ENCODE data around the gene CKLF.
A peak's percentile ranks its signal among the peaks of the same experiment; 100 is the strongest.
"Not testable (repeated sequence)": the region's sequence is repeated elsewhere in the genome, so short reads cannot be mapped to it uniquely, and the experiment has no call there.

The CKLF gene, protein sequence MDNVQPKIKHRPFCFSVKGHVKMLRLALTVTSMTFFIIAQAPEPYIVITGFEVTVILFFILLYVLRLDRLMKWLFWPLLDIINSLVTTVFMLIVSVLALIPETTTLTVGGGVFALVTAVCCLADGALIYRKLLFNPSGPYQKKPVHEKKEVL

DNA sequence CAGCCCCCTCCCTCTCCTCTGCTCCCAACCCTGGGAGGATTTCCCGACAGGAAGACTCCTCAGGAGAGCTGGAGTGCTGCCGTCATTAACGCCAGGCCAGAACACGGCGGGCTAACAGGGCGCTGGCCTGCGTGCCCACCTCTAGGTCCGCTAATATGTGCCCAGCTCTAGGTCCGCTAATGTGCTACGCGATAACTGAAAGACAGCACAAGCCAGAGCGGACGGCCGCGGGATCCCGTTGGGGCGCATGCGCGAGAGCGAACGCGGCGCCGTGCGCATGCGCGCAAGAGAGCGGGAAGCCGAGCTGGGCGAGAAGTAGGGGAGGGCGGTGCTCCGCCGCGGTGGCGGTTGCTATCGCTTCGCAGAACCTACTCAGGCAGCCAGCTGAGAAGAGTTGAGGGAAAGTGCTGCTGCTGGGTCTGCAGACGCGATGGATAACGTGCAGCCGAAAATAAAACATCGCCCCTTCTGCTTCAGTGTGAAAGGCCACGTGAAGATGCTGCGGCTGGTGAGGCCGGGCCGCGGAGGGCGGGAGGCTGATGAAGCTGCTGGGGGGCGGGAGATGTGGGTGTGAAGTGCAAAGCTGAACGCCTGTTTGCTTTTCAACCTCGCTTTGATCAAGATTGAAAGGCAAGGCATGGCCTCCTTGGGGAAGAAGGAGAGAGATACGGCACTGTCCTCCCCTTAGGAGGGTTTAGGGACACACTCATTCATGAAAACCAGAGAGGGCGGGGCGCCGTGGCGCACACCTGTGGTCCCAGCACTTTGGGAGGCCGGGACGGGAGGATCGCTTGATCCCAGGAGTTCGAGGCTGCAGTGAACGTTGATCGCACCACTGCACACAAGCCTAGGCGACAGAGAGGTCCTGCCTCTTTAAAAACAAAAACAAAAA lies at the start of gene CKLF:
CKLF (plus strand) TSS at position 291 of the 892 bp plus-strand sequence; CDS start at position 431, 140 bp downstream.
- DNase-seq (ENCODE audit: low read depth in 4 of 4, low spot score in 1 of 4) = peak; percentile 64 to 83 (median 80)

DNA sequence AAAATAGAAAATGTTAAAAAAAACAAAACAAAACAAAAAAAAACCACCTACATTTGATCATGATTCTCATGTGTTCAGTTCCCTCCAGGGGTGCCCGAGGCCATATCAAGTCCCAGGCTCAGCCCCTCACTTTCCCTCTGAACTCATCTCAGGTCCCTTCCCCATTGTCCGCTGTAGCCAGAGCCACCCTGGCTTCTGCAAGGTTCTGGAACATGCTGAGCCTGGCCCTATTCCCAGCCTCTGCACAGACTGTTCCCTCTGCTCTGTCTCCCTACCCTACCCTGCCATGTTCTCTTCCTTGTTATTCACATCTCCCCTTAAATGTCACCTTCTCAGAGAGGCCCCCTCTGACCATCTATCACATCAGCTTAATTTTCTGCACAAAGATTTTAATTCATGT lies 49.3 kb upstream of the CKLF start:
- DNase-seq (ENCODE audit: low read depth in 4 of 4, low spot score in 1 of 4) = no peak

DNA sequence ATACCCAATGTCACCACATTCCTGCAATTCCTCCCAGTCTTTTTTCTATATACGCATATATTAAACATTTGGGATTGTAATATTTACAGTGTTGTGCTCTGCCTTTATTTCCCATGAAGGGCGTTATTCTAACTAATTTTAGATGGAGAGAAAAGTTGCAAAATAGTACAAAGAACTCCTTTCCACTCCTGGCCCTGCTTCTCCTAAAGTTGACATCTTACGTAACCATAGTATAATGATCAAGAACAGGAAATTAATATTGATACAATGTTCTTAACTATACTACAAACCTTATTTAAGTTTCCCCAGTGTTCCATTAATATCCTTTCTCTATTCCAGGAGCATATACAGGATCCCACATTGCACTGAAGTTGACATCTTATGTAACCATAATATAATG lies 48.8 kb upstream of the CKLF start:
- no peak for DNase-seq (ENCODE audit: low read depth in 4 of 4, low spot score in 1 of 4)

- DNase-seq (ENCODE audit: low read depth in 4 of 4, low spot score in 1 of 4) = no peak
Observed at GRCh38 chr16:66507731-66508239, 44.6 kb upstream of the CKLF start.

DNA sequence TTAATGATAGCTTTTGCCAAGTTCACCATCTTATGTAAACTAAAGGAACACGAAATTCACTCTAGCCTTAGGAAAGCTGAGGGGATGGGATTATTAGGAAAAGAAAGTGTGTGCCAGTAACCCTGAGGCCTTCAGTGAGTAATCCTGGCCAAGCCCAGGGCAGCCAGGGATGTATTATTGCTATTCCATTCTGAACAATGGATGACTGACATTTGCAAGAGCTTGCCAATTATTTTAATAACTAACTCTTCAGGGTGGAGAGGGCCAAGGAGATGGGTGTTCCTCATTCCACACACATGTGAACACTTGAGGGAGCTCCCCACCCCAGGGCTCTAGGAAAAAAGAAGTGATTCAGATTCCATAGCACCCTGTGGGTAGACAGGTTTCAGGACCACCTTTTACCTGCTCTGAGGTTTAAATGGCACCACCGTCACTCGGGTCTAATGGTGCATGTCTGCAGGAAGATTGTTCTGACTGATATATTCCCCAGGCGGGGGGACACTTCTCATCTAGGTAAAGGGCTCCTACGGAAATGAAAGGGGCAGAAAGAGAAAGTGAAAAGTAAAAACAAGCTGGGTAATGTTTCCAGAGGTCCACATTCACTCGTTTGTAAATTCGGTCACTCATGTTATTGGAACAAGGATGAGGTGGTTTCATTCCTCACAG lies 44.0 kb upstream of the CKLF start:
- no peak for DNase-seq (ENCODE audit: low read depth in 4 of 4, low spot score in 1 of 4)

DNA sequence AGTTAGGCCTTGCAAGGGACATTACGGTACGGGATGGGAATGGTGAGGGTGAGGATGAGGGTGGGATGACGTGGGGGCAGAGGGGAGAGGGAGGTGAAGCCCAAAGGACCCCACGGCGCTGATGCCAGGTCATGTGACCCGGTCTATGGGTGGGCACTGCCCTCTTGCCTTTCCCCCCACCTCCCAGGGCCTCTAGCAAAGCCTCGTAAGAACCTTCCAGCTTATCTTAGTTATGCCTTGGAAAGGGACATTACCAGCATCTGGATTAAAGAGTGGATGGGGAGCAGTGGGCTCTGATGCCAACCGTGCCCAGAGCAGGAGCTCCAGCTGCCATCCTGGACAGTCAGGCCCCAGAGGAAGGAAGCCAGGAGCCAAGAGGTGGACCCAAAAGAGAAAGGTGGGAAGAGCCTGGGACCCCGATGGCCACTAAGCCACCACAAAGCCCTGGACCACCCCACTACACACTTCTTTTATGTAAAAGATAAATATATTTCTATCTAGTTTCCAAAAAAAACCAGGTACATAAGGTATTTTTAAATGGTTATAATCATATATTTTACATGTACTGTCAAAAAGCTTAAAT lies 43.4 kb upstream of the CKLF start:
- DNase-seq (ENCODE audit: low read depth in 4 of 4, low spot score in 1 of 4) = no peak

- no peak for DNase-seq (ENCODE audit: low read depth in 4 of 4, low spot score in 1 of 4)
Observed at GRCh38 chr16:66509576-66509975, 42.8 kb upstream of the CKLF start.

- no peak for DNase-seq (ENCODE audit: low read depth in 4 of 4, low spot score in 1 of 4)
Observed at GRCh38 chr16:66510298-66510697, 42.1 kb upstream of the CKLF start.

DNA sequence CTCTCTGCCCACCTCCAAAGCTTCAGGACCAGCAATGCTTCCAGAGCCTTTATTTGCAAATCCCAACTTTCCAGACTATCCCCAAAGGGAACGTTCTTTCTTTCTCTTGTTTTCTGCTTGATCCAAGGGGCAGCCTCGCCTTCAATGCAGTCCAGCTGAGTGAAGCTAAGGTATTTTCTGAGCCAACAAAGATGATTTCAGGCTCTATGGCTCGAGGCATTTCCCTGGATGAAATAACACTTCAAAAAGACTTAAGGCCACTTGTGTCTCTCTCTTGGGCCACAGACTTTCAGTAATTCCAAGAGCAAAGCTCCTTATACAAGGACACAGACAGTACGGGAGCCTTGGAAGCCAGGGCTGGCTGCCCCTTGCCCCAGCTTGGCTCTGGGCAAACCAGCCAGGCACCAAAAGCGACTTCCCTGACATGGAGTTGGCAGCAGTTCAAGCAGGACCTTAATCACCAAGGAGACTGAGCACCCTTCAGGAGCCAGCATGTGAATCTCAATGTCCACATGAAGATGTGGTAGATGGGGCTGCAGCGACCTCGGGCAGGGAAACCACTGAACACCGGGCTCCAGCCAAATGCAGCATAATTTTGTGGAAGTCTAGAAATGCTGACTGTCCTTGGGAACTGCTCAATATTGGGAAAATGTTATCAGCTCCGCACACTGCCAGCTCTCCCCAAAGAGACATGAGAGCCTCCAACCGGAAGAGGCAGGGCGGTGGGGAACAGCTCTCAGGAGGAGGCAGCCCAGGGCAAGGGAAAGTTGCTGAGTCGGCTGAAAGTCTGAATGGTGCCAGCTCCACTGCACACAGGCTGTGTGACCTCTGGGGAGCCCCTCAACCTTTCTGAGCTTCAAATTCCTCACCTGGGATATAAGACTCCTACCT lies 41.4 kb upstream of the CKLF start:
- DNase-seq (ENCODE audit: low read depth in 4 of 4, low spot score in 1 of 4) = no peak

DNA sequence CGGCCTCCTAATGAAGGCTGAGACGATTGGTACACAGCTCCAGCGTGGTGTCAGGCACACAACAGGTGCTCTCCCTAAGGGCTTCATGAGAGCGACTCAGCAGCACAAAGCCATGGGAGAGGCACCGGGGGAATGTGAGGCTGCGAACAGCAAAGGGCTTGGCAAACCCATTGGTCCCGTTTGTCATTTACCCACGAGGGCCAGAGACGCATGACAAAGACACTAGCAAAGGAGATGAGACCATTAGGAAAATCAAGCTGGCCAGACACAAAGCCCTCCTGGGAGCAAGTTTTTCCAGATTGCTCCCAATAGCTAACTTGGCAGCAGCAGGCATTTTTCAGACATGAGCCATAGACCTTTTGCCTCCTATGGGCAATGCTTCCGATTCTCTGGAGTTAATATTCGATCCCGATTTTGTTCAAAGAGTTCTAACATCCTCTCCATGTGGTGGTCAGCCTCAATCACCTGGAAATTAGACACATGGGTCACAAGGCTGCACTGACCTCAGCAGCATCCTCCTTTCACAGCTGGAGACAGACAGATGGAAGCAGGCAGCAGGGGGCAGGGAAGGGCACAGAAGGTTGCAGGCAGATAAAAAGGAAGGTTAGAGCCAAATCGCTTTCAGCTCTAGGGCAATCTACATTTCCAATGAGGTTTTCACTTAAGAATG lies 40.6 kb upstream of the CKLF start:
- DNase-seq (ENCODE audit: low read depth in 4 of 4, low spot score in 1 of 4) = no peak

- DNase-seq (ENCODE audit: low read depth in 4 of 4, low spot score in 1 of 4) = no peak
Observed at GRCh38 chr16:66512272-66513110, 39.9 kb upstream of the CKLF start.

DNA sequence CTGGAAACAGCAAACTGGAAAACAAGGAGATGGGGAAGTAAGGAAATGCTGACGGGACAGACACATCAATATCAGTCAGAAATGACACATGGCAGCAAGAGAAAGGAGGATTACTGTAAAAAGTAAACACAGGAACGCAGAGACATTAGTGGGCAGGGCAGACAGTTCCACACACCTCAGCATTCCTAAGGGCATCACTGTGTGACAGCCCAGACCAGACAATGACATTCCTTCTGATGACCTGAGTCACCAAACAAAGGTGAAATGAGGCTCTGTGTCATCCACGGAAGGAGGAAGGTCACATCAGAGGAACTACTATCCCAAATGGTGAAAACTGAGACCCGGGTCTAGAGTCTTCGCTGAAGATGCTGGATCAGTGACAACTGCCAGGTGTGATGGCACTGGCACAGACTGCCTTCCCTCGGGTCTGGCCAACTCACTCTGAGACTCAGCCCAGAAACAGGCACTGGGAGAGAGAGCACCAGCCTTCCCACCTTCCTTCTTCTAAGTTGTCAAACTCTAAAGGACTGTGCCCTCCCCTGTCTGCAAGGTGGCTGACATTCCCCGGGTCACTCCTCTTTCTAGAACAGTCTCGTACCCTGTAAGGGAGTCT lies 39.2 kb upstream of the CKLF start:
- no peak for DNase-seq (ENCODE audit: low read depth in 4 of 4, low spot score in 1 of 4)

DNA sequence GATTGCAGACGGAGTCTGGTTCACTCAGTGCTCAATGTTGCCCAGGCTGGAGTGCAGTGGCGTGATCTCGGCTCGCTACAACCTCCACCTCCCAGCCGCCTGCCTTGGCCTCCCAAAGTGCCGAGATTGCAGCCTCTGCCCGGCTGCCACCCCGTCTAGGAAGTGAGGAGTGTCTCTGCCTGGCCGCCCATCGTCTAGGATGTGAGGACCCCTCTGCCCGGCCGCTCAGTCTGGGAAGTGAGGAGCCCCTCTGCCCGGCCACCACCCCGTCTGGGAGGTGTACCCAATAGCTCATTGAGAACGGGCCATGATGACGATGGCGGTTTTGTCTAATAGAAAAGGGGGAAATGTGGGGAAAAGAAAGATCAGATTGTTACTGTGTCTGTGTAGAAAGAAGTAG lies 38.0 kb upstream of the CKLF start:
- DNase-seq (ENCODE audit: low read depth in 4 of 4, low spot score in 1 of 4) = not testable (repeated sequence)

GRCh38 chr16:66514980-66515595 lies 37.3 kb upstream of the CKLF start:
- not testable (repeated sequence) for DNase-seq (ENCODE audit: low read depth in 4 of 4, low spot score in 1 of 4)

DNA sequence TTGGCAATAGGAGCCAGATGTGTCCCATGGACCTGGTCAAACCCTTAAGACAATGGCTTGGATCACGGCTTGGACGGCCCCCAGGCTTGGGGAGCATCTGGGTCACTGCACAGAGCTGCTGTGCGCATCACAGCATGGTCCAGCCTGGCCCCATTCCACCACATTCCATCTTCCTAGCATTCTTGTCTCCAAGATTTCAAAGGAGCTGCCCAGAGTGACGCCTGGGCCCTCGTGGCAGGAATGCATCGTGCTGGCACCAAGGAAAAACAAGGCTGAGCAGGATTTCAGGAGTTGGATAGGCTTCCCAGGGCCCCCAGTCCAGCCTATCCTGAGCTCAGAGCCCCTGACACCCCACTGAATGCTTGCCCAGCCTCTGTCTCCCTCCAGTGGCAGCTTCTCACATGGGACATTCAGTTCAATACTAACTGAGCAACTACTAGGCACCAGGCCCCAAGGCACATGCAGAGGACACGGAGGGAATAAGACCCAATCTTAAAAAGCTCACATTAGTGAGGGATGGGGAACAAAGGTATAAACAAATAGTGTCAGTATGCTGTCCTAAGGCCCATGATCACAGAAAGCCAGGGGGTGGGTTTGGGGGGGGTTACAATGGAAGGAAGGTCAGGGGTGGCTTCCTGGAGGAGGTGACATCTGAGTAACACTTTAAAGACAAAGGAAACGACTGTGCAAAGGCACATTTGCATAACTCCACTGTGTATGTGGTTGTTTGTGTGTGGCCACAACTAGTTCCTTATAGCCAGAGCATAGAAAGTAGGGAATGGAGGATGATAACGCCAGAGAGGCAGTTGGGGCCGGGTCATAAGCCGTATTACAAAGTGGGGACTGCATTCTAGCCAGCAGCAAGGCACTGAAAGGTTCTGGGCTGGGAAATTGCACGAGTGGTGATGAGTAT lies 36.5 kb upstream of the CKLF start:
- no peak for DNase-seq (ENCODE audit: low read depth in 4 of 4, low spot score in 1 of 4)

- DNase-seq (ENCODE audit: low read depth in 4 of 4, low spot score in 1 of 4) = no peak
Observed at GRCh38 chr16:66516509-66516807, 35.9 kb upstream of the CKLF start.

All from stimulated activated CD4-positive, alpha-beta T cell treated with anti-CD3 and anti-CD28 coated beads, Interleukin-1b, Interleukin-23, amount 100 ng/mL, for 24 hours (primary cell).